HepG2 (cell line): ENCODE measurements around the gene C2CD2. TPM values are rescaled to one million over a fixed set of nuclear protein-coding genes. Genes with fewer than 3 reads are reported as not detected.

Experiments used
- AFF4 ChIP-seq: sonication (generic); formaldehyde crosslinking; IDR thresholded peaks from 2 replicates; pipeline ENCODE4 v1.4.0; 2020; ENCODE audit warnings: missing genetic modification reagents
- HCFC1 ChIP-seq: fragments of 150-350 bp; IDR thresholded peaks from 2 replicates; pipeline ENCODE4 v1.6.1; 2014; ENCODE audit warnings: low read depth, low read length
- ZFP36L1 ChIP-seq: sonication (generic); formaldehyde crosslinking; IDR thresholded peaks from 2 replicates; pipeline ENCODE4 v1.8.0; 2022; ENCODE audit warnings: mild to moderate bottlenecking, missing genetic modification reagents, moderate library complexity
- ZHX2 ChIP-seq, 2 experiments: sonication (generic) in 1 of 2; formaldehyde crosslinking in 1 of 2; IDR thresholded peaks; 2 replicates each; pipeline versions ENCODE4 v1.6.1 to v1.9.0; 2014 to 2022; ENCODE audit warnings: antibody characterized with exemption in 1 of 2, borderline replicate concordance in 1 of 2, inconsistent platforms in 1 of 2, low read depth in 1 of 2, missing genetic modification reagents in 1 of 2
- ZNF235 ChIP-seq: sonication (generic); formaldehyde crosslinking; IDR thresholded peaks from 2 replicates; pipeline ENCODE4 v1.8.1; 2023; ENCODE audit warnings: mild to moderate bottlenecking, missing genetic modification reagents, borderline replicate concordance
- ZNF274 ChIP-seq: sonication (generic); formaldehyde crosslinking; IDR thresholded peaks from 2 replicates; pipeline ENCODE4 v1.5.1; 2020; ENCODE audit warnings: mild to moderate bottlenecking, missing genetic modification reagents
- ZNF3 ChIP-seq: IDR thresholded peaks from 2 replicates; pipeline ENCODE4 v1.7.0; 2017; ENCODE audit warnings: inconsistent platforms
- ZNF720 ChIP-seq: sonication (generic); formaldehyde crosslinking; IDR thresholded peaks from 2 replicates; pipeline ENCODE4 v1.4.0; 2020; ENCODE audit warnings: missing genetic modification reagents
- polyA plus RNA-seq, 8 experiments: library from polyadenylated mRNA; depleted of rRNA in 3 of 8; stranded (reverse) in 7 of 8; unstranded in 1 of 8; fragments of >200 nt; fragmentation: Illumina TruSeq in 4 of 8; extraction: Trizol in 4 of 8; gene quantifications; 2 replicates each; pipeline versions ENCODE4 v1.2.1 to v1.2.3, GENCODE V29; 2011 to 2016; ENCODE audit warnings: low read depth in 4 of 8, missing spikeins in 1 of 8, mixed read lengths in 1 of 8; ENCODE audit not compliant: insufficient read depth in 1 of 8
- total RNA-seq, 5 experiments: library from RNA; depleted of rRNA; stranded (reverse); fragments of >200 nt; fragmentation: Illumina TruSeq; extraction: Trizol; gene quantifications; 2 replicates each; pipeline ENCODE4 v1.2.3, GENCODE V29; 2016; ENCODE audit warnings: low read depth in 1 of 5
- TF ChIP-seq, protein P1 (sequence below): sonication (generic); formaldehyde crosslinking; IDR thresholded peaks from 2 replicates; pipeline ENCODE4 v1.9.0; 2022; ENCODE audit warnings: missing genetic modification reagents, mild to moderate bottlenecking, borderline replicate concordance
- TF ChIP-seq, protein P2 (sequence below): sonication (generic); formaldehyde crosslinking; IDR thresholded peaks from 2 replicates; pipeline ENCODE4 v1.4.0; 2020; ENCODE audit warnings: missing genetic modification reagents

Gene C2CD2
- total and polyA plus RNA-seq, 2 of the 13 experiments (the other 11 are each of a cell fraction or from before 2014, with no cell fraction given), result 12.5 to 19.7 TPM

GRCh38 chr21:41953831-41954653 lies at the start of gene C2CD2 (continued):
- TF ChIP-seq, protein P1, sequence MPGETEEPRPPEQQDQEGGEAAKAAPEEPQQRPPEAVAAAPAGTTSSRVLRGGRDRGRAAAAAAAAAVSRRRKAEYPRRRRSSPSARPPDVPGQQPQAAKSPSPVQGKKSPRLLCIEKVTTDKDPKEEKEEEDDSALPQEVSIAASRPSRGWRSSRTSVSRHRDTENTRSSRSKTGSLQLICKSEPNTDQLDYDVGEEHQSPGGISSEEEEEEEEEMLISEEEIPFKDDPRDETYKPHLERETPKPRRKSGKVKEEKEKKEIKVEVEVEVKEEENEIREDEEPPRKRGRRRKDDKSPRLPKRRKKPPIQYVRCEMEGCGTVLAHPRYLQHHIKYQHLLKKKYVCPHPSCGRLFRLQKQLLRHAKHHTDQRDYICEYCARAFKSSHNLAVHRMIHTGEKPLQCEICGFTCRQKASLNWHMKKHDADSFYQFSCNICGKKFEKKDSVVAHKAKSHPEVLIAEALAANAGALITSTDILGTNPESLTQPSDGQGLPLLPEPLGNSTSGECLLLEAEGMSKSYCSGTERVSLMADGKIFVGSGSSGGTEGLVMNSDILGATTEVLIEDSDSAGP, result peak; percentile 63
- TF ChIP-seq ZNF274 (peak; percentile 85), HCFC1 (no peak), ZFP36L1 (CRISPR knock-in tag) (no peak), ZHX2 (IDR thresholded peaks at IDR 0.05; ENCODE audit: low read depth) (no peak), ZHX2 (CRISPR knock-in tag; IDR thresholded peaks at IDR 0.05; ENCODE audit: borderline replicate concordance) (no peak), ZNF3 (CRISPR knock-in tag) (no peak), ZNF235 (CRISPR knock-in tag) (no peak), ZNF720 (CRISPR knock-in tag) (no peak), AFF4 (CRISPR knock-in tag) (no peak)
- TF ChIP-seq, protein P2, sequence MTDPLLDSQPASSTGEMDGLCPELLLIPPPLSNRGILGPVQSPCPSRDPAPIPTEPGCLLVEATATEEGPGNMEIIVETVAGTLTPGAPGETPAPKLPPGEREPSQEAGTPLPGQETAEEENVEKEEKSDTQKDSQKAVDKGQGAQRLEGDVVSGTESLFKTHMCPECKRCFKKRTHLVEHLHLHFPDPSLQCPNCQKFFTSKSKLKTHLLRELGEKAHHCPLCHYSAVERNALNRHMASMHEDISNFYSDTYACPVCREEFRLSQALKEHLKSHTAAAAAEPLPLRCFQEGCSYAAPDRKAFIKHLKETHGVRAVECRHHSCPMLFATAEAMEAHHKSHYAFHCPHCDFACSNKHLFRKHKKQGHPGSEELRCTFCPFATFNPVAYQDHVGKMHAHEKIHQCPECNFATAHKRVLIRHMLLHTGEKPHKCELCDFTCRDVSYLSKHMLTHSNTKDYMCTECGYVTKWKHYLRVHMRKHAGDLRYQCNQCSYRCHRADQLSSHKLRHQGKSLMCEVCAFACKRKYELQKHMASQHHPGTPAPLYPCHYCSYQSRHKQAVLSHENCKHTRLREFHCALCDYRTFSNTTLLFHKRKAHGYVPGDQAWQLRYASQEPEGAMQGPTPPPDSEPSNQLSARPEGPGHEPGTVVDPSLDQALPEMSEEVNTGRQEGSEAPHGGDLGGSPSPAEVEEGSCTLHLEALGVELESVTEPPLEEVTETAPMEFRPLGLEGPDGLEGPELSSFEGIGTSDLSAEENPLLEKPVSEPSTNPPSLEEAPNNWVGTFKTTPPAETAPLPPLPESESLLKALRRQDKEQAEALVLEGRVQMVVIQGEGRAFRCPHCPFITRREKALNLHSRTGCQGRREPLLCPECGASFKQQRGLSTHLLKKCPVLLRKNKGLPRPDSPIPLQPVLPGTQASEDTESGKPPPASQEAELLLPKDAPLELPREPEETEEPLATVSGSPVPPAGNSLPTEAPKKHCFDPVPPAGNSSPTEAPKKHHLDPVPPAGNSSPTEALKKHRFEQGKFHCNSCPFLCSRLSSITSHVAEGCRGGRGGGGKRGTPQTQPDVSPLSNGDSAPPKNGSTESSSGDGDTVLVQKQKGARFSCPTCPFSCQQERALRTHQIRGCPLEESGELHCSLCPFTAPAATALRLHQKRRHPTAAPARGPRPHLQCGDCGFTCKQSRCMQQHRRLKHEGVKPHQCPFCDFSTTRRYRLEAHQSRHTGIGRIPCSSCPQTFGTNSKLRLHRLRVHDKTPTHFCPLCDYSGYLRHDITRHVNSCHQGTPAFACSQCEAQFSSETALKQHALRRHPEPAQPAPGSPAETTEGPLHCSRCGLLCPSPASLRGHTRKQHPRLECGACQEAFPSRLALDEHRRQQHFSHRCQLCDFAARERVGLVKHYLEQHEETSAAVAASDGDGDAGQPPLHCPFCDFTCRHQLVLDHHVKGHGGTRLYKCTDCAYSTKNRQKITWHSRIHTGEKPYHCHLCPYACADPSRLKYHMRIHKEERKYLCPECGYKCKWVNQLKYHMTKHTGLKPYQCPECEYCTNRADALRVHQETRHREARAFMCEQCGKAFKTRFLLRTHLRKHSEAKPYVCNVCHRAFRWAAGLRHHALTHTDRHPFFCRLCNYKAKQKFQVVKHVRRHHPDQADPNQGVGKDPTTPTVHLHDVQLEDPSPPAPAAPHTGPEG, result peak; percentile 45; the same call in 1 of the 2 replicates
